Muscle of arm (tissue), 12 donors: ENCODE results near the gene PIGO. TPM values are rescaled to one million over a fixed set of nuclear protein-coding genes. Genes with fewer than 3 reads are reported as not detected.

ENCODE experiments used
- DNase-seq: peaks from one replicate; pipeline ENCODE4 v3.0.0-alpha.2; 2013
- polyA plus RNA-seq, 12 donors: library from polyadenylated mRNA; unstranded; fragments of 120-200 nt; gene quantifications; one replicate each; pipeline ENCODE4 v1.2.1, GENCODE V29; 2013; ENCODE audit not compliant: insufficient read length in 12 of 12

The PIGO gene
- polyA plus RNA-seq, 12 donors: 10.4 to 17.5 (median 11.7) TPM; not detected in 1

DNA sequence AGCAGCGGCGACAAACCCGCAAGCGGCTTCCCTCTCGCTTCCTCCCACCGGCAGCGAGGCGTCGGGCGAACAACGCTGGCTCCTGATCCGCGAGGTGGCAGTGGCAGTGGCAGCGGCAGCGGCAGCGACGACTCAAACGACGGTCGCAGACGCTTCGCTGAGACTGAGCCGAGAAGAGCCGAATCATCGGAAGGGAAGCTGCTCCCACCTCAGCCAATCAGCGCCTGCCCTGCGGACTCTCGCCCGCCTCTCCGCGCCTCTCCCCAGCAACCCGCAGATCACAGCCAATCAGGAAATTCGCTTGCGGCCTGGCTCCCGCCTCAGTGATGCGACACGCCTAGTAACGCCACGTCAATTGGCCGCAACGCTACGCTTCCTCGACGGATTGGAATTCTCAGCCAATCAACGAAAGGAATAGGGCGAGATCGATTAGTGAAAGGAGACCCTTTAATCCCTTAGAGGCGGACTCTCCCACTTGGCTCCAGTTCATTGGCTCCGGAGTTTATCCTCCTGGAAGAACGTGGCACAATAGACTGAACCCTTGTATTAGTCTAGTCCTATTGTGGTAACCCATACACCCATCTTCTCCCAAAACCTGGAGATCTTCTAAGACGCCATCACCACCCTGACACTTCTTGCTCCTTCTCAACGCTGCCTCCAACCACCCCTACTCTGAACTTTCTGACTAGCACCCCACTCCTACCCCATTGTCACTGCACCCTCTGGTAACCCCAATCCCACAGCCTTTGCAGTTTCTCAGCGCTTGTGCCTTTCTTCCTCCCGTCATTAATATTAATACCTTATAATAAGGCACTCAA, 23.7 kb downstream of the PIGO start, which contains the start of gene VCP:
Gene VCP, minus strand, starts transcription at position 165 of the 818 bp plus-strand sequence. CDS start 272 bp downstream, outside the sequence.
- peak; percentile 98 for DNase-seq

DNA sequence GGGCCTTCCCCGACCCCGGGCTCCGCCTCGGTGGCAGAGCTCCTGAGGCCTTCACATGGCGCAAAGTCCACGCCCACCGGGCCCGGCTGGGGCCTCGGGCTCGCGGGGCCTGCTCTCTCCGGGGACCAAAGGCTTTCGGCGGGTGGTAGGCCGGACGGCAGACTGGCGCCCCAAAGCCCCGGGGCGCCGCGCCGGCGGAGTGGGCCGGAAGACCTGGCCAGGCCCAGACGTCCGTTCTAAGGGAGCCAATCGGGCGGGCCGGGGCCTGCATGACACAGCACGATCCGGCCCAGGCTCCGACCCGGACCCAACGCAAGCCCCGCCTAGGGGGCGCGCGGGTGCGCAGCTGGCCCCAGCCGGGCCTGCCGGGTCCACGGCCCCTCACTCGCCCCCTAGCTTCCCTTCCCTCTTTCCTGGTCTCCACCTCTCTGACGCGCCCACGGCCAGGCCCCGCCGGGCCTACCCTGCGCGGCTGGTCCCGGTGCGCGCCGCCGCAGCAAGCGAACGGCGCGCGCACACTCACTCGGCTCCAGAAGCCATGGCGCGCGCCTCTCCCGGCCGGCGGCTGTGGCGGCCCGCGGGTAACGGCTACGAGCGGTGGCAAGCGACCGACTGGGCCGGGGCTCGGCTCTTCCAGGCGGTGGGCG, 24.5 kb downstream of the PIGO start:
- DNase-seq: peak; percentile 82

DNA sequence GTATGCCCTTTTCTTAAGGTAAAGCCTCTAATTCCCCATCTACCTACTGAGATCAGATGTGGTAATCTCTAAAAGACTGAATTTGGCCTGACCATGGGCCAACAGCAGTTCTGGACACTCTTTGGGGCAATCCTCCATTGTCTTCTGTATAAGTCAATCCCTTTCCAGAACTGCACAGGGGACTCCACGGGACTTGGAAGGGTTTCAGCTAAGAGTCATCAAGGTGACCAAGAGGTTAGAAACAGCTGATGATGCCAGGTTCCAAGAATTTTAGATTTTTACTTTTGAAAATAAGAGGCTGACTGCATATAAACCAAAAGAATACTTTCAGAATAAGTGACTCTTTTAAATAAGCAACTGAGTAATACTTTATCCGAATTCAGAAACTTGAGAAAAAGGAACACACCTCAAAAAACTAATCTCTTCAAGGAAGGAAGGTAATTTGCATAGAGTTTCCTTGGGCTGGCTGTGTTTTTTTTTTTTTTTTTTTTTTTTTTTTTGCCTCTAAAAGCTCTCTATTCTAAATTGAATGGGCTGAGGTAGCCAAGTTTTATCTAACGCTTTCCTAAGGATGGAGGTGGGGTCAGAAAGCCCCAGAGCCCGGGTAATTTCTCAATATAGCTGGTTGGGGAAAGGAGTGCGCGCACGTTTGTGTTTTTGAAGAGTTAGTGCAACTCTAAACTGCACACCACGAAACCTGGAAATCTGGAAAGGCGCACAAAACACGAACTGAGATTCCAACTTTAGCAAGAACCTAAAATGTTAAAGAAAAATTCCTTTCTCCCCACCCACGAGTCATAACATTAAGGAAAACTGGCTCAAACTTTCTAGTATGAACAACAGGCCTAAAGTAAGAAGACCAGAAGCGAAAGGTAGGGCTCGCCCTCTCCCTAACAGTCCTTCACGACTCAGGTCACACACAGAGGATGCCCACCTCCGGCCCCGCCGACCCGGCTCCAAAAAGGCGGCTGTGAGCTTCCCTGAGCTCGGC, 25.3 kb downstream of the PIGO start:
- no peak for DNase-seq

DNA sequence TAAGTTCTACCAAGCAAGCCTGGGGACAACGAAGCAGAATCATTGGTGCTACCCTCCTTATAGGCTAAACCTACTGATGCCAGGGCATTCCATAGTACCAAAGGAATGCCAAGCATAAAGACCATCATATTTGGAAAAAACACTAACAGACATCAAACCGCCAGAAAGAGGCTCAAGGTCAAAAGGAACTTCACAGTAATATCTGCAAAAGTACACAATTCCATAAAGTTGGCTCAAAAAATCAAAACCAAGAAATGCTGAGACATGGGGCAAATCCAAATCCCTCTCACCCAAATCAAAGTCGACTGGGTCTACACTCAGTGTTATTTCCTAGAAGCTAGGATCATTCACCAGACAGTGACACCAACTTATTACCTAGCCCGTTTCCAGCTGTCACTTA, 27.4 kb downstream of the PIGO start:
- no peak for DNase-seq

DNA sequence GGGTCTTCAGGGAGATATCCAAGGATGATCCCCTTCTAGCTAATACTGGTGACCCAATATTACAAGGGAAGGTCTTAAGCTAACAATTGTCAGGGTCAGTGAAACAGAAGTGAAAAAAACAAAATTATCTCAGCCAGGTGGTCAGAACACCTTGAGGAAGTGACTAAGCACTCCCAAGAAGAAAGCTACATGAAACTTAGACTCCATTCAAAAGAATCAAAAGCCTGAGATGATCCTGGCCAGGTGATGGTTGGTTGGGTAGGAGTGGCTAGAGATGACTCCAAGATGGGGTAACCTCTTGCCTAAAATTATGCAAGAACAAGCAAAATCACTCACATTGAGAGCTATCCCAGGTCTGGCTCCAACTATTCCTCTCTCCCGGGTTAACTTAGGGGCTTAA, 29.3 kb downstream of the PIGO start:
- no peak for DNase-seq

DNA sequence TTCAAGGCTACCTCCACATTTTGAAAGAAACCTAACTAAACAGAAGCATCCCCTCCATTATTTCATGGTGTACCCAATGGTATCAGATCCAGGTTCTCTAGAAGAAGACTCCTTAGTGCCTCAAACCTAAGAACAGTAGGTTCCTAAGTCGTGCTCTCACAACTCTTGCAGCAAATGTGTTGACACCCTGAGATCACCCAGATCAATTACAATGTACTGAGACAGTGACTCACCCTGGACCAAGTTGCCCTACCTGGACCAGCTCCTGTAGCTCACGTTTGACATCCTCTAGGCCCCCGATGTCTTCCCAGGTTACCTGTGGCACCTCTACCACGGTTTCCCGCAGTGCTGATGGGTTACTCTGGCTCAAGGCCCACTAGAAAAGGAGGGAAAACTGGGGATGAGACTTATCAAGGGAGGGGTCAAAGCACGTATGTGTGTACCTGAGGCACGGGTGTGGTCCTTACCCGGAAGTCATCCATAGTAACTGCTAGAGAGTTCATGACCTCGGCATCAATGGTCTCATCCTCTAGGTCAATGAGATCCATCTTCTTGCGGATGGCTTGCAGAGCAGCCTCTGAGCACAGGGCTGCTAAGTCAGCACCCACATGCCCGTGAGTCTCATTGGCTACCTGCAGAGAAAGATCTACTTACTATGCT, 35.7 kb downstream of the PIGO start:
- DNase-seq: no peak

DNA sequence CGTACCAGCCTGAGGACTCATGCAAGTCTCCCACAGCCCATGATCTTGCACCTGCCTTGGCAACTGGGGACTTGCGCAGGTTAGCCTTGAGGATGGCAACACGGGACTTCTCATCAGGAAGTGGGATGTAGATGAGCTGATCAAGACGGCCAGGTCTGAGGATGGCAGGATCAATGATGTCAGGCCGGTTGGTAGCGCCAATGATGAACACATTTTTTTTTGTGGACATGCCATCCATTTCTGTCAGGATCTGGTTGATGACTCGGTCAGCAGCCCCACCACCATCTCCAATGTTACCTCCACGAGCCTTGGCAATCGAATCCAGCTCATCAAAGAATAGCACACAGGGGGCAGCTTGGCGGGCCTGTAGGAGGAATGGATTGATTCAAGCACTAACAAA, 37.0 kb downstream of the PIGO start:
- no peak for DNase-seq

DNA sequence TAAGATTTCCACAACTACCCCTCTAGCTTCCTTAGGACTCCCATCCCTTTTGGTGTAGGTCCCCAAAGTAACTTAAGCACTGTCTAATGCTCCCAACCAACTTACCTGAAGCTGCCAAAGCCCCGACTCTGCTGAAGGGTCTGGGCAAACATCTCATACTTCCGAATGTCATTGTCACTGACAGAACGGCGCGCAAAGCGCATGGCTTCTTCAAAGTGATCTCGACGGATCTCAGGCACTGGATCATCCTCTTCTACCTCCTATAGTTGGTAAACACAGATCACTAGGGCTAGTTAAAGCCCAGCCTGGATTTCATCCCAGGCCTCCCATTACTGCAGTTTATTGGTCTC, 39.1 kb downstream of the PIGO start:
- DNase-seq: no peak

DNA sequence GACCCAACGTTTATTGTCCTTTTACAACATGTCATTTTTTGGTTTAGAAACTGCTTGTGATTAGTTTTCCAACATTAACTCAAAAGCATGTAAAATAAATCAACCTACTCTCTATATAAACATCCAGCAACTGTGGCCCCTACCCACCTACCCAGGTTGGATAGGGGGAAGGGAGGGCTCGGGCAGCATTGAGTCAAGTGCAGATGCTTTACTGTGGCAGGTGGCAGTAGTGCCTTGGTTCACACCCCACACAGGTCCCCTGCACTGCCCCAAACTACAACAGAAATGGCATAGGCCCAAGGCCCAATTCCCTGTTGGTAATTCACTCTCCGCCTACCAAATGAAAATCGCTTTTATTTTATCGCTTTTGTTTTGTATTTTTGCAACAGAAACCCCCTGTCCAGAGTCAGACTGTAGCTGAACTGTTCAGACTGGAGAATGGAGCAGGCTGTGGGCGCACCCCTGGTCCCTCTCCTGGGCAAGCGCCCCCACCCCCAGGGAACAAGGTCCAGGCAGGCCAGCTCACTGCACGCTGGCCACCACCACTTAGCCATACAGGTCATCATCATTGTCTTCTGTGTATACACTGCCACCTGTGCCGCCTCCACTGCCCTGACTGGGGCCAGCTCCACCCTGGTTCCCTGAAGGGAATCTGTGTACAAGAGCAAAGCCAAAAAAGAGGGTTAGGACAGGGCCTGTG, 39.7 kb downstream of the PIGO start:
- no peak for DNase-seq

DNA sequence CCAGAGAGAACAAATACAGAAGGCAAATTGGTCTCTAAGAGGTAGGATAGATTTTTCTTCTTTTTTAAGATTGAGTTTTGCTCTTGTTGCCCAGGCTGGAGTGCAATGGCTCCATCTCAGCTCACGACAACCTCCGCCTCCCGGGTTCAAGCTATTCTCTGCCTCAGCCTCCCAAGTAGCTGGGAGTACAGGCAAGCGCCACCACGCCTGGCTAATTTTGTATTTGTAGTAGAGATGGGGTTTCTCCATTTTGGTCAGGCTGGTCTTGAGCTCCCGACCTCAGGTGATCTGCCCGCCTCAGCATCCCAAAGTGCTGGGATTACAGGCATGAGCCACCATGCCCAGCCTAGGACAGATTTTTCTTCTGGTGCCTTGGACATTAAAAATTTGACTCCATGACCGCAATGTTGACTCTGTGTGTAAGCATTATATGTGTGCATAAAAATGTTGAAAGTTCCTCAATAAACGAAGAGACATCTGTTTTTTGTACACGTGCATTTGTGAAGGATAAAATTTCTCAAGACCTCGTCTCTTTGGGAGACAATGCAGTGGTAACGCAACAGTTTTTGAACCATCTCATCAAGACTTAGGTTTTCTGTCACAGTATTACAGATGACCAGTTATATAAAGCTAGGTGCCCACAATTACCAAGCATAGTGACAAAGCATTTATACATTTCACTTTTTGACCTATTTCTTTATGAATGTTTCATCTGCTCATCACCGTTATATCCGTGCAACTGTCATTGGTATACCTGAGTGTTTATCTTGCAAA, 41.3 kb downstream of the PIGO start:
- DNase-seq: no peak

DNA sequence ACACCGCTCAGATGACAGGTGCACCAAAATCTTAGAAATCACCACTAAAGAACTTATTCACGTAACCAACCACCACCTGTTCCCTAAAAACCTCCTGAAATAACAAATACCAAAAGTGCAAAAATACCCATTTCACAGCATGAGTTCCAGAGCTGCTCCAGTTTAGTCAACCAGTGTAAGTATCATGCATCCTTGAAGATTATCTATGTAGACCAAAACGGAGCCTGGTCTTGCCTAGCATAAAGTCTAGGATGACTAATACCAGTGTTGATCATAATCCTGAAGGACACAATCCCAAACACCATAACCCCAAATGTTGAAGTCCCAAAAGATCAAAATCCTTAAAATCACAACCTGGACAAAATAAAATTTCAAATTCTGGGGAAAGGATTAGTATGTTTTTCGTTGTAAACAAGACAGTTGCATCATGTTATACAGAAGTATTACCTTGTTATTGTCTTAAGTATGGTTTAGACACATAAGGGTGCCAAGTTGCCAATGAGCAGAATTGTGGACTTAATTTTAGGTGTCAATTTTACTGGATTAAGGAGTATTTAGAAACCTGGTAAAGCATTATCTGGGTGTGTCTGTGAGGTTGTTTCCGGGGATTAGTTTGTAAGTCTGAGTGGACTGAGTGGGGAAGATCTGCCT, 42.1 kb downstream of the PIGO start:
- no peak for DNase-seq

DNA sequence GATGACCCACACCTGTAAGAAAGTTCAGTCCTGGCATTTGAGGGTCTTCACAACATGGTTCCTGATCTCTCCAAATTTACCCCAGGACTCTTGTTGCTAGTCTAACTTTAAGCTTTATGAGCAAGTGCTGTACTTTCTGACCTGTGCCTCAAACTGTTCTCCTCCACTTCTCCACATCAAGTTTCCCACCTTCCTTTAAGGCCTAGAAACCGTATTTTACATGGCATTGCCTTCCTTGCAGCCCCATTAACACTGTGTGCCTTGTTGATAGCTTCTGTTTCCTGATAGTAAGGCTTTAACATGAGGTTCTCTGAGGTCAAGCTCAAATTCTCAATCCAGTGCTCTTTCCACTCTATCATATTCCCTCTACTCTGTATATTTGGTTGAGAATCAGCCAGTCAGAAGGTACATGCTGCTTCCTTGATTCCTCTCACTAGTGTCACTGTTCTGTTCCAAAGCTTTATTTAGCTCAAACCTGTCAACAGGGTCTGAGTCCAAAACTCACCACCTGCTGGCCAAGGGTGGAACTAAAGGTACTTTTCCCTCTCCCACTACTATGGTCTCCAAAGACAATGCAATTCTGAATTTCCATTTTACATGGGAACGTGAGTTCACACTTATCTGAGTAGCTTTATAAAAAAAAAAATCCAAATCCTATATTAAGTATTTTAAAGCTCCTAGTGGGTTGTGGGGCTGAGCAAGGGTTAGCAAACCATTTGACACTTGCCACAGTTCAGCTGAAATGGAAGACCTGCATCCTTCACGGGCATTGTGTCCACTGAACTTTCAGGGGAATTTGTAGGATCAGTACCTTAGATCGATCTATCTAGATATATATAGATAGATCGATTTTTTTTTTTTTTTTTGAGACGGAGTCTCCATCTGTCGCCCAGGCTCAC, 45.1 kb downstream of the PIGO start:
- no peak for DNase-seq

DNA sequence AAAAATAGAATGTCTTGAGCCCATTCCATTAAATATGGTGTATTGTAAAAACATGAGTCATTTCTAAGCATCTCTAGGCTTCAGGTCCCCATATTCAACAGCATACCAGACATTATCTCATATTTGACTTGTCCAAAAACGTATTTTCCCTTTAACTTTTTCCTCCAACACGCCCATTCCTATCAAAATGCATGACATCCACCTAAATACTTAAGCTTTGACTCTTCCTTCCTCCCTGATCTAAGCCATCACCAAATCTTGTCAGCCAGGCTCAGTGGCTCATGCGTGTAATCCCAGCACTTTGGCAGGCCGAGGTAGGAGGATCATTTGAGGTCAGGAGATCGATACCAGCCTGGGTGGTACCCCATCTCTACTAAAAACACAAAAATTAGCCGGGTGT, 47.9 kb downstream of the PIGO start:
- no peak for DNase-seq

DNA sequence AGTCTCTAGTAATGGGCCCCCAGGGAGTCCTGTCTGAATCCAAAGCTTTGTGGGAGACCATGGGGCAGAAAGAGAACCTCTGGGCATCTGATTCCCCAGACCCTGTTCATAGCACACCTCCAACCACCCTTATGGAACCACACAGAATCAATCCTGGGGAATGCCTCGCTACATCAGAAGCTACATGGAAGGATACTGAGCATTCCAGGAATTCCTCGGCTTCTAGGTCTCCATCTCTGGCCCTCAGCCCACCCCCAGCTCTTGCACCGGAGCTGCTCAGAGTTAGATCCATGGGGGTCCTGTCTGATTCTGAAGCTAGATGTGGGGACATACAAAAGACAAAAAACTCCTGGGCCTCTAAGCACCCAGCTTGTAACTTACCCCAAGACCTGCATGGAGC, 52.3 kb downstream of the PIGO start:
- DNase-seq: no peak

DNA sequence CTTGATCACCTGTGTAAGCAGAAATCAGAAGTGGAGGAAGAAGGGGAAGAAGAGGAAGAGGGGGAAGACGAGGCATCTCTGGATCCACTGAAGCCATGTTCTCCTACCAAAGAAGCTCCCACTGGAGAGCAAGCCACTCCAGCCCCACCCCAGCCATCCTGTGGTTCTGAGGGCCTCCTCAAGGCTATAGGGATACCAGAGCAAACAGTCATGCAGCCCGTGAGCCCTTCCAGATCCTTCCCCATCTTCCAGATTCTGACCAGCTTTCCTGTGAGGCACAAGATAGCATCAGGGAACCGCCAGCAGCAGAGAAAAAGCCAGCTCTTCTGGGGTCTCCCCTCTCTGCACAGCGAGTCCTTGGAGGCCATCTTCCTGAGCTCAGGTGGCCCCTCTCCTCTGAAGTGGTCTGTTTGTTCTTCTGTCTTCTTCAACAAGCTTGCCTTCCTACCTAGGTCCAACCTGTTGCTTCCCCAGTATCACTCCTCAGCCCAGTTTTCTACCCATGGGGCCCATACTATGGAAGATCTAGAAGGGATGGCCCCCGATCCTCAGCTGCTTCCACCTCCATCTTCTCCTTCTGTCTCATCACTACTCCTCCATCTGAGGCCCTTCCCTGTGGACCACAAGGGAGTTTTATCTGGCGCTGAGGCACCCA, 53.4 kb downstream of the PIGO start:
- DNase-seq: no peak

DNA sequence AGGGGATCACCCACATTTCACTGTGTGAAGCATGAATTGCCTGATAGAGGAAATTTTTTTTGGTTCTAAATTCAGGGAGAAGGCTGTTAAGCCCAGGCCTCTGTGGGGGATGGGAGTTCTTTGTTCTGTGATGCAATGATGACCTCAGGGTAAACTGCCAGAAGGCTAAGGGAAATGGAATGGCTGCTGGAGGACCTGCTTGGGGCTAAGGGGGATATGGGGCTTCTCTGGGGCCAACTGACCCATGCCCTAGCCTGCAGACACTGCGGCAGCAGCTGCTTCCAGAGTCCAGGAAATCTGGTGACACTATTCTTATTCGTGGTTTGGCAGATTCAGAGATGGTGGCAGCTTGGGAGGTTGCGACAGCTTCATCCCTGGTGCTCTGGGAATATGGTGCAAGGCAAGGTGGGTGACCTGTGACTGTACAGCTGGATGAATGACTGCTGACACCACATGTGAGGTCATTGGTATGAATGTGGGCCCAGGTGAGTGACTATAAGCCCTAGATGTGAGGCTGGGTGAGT, 54.2 kb downstream of the PIGO start:
- DNase-seq: no peak
